ENCODE data around the gene PTPRR.

DNA sequence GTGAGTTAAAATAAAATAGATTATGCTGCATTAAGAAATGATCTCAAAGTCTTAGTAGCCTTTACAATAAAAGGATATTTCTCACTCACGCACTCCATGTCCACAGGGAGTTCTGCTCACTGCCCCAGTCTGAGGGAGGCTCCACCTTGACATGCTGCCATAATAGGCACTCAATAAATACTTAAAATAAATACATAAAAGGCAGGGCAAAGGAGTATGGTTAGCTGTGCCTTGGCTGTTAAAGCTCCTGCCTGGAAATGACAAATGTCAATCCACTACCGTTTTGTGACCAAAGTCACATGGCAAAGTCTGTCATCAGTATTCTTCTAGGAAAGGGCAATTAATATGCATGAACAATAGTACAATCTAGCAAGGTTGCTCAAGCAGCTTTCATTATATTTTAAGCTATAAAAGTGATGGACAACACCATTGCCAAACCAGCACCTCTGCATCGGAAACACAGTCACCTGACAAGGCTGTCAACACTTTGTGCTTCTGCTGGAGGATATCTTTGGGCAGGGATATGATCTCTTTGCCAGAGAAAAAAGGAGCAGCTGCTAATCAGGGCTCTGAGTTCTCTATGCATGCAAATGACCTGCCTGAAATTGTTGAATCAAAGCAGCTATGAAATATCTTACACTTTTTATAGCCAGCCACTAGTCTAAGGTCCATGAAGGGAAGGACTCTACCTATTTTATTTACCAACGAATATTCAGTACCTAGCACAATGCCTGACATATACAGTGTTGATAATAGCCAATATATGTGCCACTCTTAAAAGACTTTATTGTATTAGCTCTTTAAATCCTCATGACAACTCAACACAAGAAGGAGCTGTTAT, 90.1 kb downstream of the PTPRR start:
- TF ChIP-seq, protein P1, sequence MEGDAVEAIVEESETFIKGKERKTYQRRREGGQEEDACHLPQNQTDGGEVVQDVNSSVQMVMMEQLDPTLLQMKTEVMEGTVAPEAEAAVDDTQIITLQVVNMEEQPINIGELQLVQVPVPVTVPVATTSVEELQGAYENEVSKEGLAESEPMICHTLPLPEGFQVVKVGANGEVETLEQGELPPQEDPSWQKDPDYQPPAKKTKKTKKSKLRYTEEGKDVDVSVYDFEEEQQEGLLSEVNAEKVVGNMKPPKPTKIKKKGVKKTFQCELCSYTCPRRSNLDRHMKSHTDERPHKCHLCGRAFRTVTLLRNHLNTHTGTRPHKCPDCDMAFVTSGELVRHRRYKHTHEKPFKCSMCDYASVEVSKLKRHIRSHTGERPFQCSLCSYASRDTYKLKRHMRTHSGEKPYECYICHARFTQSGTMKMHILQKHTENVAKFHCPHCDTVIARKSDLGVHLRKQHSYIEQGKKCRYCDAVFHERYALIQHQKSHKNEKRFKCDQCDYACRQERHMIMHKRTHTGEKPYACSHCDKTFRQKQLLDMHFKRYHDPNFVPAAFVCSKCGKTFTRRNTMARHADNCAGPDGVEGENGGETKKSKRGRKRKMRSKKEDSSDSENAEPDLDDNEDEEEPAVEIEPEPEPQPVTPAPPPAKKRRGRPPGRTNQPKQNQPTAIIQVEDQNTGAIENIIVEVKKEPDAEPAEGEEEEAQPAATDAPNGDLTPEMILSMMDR (conservative IDR thresholded peaks at IDR 0.05; ENCODE audit: low read depth, low read length): no peak
- TF ChIP-seq RAD21 (IDR thresholded peaks at IDR 0.05; ENCODE audit: low read length): no peak
- no peak for TF ChIP-seq MXI1 (IDR thresholded peaks at IDR 0.05; ENCODE audit: borderline replicate concordance, low read depth, low read length)
- TF ChIP-seq, protein P2, sequence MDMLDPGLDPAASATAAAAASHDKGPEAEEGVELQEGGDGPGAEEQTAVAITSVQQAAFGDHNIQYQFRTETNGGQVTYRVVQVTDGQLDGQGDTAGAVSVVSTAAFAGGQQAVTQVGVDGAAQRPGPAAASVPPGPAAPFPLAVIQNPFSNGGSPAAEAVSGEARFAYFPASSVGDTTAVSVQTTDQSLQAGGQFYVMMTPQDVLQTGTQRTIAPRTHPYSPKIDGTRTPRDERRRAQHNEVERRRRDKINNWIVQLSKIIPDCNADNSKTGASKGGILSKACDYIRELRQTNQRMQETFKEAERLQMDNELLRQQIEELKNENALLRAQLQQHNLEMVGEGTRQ (IDR thresholded peaks at IDR 0.05; ENCODE audit: low read depth, low read length): no peak
- no peak for TF ChIP-seq POLR2A (IDR thresholded peaks at IDR 0.05; ENCODE audit: low read depth, low read length)
- no peak for TF ChIP-seq RFX5 (IDR thresholded peaks at IDR 0.05; ENCODE audit: low read depth, low read length)
- no peak for TF ChIP-seq MAFK (IDR thresholded peaks at IDR 0.05; ENCODE audit: low read depth, low read length)
- no peak for TF ChIP-seq CHD1 (IDR thresholded peaks at IDR 0.05; ENCODE audit: low read depth, low read length)
- TF ChIP-seq CEBPB (IDR thresholded peaks at IDR 0.05; ENCODE audit: low read depth, low read length): no peak
- TF ChIP-seq, protein P3, sequence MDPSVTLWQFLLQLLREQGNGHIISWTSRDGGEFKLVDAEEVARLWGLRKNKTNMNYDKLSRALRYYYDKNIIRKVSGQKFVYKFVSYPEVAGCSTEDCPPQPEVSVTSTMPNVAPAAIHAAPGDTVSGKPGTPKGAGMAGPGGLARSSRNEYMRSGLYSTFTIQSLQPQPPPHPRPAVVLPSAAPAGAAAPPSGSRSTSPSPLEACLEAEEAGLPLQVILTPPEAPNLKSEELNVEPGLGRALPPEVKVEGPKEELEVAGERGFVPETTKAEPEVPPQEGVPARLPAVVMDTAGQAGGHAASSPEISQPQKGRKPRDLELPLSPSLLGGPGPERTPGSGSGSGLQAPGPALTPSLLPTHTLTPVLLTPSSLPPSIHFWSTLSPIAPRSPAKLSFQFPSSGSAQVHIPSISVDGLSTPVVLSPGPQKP (IDR thresholded peaks at IDR 0.05; ENCODE audit: borderline replicate concordance, low read depth, low read length): no peak
- no peak for TF ChIP-seq NFE2L2 (IDR thresholded peaks at IDR 0.05; ENCODE audit: low read depth, low read length)
- no peak for TF ChIP-seq BHLHE40 (IDR thresholded peaks at IDR 0.05; ENCODE audit: low read depth, low read length)
- TF ChIP-seq MAZ (IDR thresholded peaks at IDR 0.05; ENCODE audit: borderline replicate concordance, low read depth, low read length): no peak
- no peak for TF ChIP-seq SMC3 (IDR thresholded peaks at IDR 0.05; ENCODE audit: low read depth, low read length)

Data from IMR-90 (cell line).